Dermis lymphatic vessel endothelial cell (primary cell): Measurements from ENCODE around the gene A1CF. TPM values are rescaled to one million over a fixed set of nuclear protein-coding genes. Genes with fewer than 3 reads are reported as not detected.

Source experiments
- total RNA-seq: library from RNA; depleted of rRNA; stranded (reverse); fragments of >200 nt; gene quantifications from 2 replicates; pipeline ENCODE4 v1.2.1, GENCODE V29; 2014

The A1CF gene
- not detected in 2 replicates for total RNA-seq

GRCh38 chr10:50885097-50885859 is at the start of gene A1CF:
Gene A1CF, minus strand, starts transcription at chr10:50885627. Its CDS starts 25,687 bp downstream, at chr10:50859940.

Other genes starting within 250 kb of the A1CF start
- 2.2 and 2.6 TPM in 2 replicates for gene ASAH2B, start 145.7 kb downstream of the A1CF start, total RNA-seq
- 1.7 and 3.0 TPM in 2 replicates for gene PRKG1, start 188.9 kb upstream of the A1CF start, total RNA-seq